Pons (tissue), 1 donor: ENCODE measurements around the gene LRIG1.
A peak's percentile ranks its signal among the peaks of the same experiment; 100 is the strongest.

Source experiments
- DNase-seq: peaks from one replicate; pipeline ENCODE4 v3.0.0-alpha.2; 2016; ENCODE audit warnings: low spot score

Gene LRIG1

GRCh38 chr3:66467996-66468735, 32.7 kb downstream of the LRIG1 start:
- DNase-seq: no peak

- DNase-seq: no peak
These were observed 34.1 kb downstream of the LRIG1 start for GRCh38 chr3:66466606-66467270.

DNA sequence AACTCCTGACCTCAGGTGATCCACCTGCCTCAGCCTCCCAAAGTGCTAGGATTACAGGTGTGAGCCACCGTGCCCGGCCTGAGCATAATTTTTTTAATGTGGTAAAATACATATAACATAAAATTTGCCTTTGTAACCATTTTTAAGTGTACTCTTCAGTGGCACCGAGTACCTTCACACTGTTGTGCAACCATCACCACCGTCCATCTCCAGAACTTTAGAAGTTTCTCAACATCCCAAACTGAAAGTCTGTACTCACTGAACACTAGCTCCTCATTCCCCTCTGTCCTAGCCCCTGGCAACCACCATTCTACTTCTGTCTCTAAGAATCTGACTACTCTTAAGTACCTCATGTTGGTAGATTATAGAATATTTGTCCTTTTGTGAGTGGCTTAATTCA, 35.2 kb downstream of the LRIG1 start:
- no peak for DNase-seq

- DNase-seq: no peak
These were observed 35.8 kb downstream of the LRIG1 start for GRCh38 chr3:66465034-66465433.

DNA sequence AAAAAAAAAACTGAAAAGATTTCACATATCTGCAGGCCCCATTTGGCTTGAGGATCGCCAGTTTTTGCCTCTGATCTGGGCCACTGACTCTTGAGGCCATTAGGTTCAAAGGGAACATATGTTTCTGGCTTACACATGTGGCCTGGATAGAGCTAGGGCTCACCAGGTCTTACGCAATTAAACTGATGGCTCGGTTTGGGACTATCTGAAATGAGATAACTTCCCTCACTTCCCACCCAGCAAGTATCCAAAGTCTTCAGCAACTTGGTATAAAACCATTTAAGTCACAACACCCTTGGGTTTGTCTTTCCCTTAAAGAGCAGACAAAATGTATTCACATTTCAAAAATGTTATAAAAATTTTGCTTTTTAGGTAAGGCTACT, 36.3 kb downstream of the LRIG1 start:
- no peak for DNase-seq

DNA sequence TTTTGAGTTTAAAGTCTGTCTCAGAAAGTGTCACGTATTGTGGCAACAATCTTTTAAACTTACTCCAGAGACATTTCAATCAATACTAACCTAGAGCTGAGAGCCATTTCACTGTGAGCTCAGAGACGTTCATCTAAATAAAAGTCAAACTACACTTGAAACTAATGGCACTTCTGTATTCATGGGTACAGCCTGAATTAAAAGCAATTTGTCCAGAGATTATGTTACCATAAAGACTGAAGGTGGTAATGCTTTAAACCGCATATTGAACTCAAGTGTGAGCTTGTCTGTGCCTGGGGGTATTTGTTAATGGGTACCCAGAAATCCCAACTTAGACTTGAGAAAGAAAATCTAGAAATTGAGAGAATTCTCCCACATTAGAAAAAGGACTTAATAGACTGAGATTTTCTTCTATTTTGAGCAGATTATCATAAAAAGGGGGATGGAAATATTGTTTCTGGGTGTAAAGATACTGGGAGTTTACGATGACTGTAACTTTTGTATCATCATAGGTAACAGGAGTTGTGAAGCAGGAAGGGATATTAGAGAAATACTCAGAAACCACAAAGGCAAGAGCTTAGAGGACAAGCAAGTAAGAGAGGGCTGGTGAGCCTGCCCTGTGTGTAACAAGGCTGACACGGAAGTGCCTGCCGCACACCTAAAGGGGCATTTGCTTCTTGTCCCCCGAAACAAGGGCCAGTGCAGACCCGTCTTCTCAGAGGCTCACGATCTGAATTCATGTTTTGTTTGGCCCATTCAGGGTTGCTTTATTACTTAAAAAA, 36.9 kb downstream of the LRIG1 start:
- no peak for DNase-seq

DNA sequence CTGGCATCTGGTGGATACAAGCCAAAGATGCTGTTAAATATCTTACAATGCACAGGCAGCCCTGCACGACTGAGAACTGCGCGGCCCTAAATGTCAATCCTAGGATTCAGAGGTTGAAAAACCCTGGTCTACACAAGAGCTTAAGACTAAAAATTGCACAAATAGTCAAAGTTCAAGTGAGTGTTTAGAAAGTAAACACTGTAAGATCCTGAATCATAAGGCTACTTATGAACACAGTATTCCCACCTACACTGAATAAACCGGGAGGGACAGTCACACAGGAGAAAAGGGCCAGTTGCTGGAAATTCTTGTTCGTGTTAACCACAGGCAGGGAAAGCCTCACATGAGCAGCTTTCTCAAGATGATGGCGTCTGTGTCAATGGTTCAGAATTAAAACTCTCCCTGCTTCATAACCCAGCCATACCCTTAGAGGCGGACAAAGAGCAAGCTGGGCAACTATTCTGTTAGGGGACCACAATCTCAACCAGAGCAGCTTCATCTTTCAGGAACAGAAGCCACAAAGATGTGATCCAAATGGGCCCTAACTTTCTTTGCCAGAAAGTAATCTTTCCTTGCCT, 37.7 kb downstream of the LRIG1 start:
- DNase-seq: no peak

DNA sequence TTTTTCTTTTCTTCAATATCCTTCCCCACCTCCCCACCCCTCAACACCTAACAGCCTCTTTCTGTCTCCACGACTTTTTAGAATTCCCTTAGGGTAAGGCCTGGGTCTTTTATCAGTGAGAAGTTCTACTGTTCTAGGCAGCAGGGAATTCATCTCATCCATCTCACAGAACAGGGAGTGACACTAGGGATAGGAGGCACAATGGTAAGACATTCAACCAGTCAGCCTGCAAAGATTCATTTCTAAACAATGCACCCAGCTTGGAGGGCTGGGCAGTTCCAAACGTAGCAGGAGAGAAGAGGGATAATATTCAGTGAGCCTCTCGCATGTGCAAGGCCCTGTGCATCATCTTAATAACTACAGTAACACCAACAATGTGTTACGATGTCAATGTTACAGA, 43.6 kb downstream of the LRIG1 start:
- no peak for DNase-seq

GRCh38 chr3:66456711-66457173, 44.1 kb downstream of the LRIG1 start:
- DNase-seq: peak; percentile 89

GRCh38 chr3:66454464-66454859, 46.4 kb downstream of the LRIG1 start:
- DNase-seq: no peak

DNA sequence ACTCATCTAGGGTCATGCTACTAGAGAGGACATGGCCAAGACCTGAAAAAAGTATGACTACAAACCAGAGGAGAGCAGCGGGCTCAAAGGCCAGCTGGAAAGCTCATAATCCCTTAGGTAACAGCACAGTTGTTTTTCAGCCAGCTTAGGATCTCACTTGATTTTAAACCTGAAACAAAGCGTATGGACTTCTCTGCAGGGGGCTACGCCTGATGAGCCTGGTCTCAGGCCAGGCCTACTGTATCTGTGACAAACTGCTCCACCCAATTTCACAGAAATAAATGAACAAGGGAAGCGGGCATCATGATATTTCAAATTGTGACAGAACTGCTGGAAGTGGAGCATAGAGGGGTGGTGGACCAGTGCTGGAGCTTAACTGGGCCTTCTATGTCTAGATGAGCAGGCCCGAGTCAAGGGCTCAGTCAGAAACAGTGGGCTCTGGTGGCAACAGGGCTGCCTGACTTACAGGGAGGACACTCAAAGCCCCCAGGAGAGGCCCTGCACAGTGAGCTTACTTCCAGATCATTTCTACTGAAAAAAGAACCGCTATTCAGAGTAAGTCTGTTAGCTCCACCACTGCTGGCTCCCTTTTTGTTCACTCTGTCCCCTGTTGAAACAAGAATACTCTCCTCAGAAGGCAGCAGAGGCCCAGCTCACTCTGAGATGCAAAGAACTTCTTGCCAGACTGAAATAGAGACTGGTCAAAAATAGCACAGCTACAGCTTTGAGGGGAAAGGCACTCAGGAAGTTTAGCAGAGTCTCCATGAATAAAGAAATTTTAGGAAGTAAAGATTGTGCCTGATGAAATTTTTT, 47.0 kb downstream of the LRIG1 start:
- DNase-seq: peak; percentile 63

DNA sequence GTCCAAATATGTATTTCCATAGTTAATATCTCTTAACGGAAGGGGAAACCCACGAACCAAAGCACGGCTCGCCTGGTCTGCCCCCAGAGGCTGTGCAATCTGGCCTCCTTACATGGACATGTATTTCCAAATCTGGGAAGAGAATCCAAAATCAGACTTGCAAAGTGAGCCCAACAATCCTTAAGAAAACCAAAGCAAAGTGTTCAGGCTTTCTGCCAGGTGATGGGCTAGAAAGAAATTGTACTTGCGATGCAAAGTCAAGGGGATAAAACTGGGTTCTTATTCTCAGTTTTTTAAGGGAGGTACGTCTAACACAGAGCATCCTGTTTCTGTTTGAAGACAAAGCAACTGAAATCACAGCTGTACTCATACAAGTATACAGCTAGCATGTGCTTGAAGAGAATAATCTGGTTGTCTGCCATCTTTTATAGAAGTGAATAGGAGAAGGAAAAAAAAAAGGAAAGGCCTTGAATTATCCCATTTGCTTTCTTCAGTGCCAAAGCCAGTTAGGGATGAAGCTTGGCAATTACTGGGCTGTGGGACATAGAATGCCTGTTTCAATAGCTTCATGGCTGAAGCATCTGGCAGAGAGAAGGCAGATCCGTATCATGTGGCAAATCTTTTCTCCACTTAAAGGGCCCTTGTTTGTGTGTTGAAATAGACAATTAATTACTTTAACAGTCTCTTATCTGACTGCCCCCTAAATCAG, 48.4 kb downstream of the LRIG1 start:
- DNase-seq: peak; percentile 94

DNA sequence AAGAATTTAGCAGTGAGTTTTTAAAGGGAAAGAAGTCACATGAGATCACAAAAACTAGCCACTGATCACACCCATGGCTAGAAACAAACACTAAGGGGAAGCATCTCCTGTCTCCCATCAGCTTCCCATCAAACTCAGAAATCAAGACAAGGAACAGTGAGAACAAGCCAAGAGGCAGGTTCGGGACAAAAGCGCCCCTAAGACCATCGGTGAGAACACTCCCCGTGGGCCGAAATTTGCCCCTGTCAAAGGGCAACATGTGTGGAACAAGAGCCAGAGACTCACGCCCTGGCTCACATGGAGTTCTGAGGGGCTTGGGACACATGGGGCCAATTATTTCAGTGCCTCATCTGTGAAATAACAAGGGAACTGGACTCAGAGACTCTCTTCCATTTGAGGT, 49.1 kb downstream of the LRIG1 start:
- no peak for DNase-seq

- DNase-seq: peak; percentile 93
These were observed 50.3 kb downstream of the LRIG1 start for GRCh38 chr3:66450390-66451022.

- peak; percentile 87 for DNase-seq
These were observed 51.3 kb downstream of the LRIG1 start for GRCh38 chr3:66449411-66449974.

DNA sequence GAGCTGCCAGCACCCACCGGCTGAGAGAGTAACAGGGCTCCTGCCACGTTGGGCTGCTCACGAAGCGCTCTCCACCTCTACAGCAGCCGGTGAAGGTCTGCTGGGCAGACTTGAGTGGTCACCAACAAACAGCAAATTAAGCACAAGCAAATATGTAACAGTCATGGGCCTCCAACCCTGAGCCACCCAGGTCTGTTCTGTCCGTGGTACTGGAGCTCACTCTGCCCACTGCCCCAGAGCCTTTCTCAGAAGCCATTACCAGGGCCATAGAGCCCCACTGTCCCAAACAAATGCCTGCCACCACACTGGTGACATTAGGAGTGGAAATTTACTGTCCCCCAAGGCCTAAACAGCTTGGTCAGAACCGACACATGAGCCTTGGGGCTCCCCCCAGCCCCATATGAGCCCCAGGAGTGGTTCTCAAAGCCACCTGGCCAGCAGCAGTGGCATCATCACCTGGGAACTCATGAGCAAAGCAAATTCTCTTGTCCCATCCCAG, 56.6 kb downstream of the LRIG1 start:
- DNase-seq: no peak

- no peak for DNase-seq
These were observed 57.6 kb downstream of the LRIG1 start for GRCh38 chr3:66443118-66443803.

DNA sequence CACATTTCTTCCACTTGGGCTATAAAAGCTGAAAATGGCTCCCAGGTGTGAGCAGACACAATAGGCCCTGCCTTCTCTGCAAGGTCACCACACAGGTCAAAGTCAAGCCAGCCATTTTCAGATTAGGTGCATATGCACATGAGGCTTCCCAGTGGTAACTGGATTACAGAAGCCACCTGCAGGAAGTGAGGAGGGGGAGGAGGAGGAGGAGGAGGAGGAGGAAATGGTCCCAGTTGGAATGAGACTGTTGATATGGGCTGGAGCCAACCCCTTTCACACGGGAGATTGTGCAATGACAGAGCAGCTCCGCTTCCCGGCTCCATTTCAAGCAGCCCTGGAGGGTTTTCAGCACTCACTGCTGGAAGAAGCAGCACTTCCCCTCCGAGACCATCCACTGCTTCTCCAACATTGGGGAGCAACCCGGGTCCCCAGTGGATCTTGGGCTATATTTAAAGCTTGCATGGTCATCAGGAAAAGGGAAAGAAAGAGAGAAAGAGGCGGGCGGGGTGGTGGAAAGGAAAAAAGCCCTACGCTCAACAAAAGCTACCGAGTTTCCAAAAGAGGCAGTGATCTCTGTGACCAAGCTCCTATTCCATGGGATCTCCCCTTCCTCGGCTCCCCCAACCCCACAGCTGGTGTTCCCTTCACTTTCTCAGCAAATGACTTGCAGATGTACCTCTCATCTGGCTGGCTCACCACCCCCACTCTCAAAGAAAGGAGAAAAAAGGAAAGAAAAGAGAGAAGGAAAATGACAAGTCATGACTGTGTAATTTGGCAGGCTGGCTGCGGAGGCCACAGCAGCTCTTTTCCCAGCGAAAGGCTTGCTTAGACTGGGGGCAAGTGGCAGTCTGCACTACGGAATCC, 58.3 kb downstream of the LRIG1 start:
- DNase-seq: peak; percentile 54
